ENCODE data around the gene DPYD. TPM values are rescaled to one million over a fixed set of nuclear protein-coding genes. Genes with fewer than 3 reads are reported as not detected.

The DPYD gene
- total RNA-seq, 2 donors from 2014 or later = 9.2 to 17.5 TPM

GRCh38 chr1:97254731-97255463 is 665.9 kb downstream of the DPYD start:
- H3K27ac ChIP-seq (ENCODE audit: low read depth, low read length) = no peak overlapping the region
- Mint-ChIP-seq H3K4me1 (no peaks in the 10 kb centered on the region), H3K4me3 (no peak overlapping the region), H3K27ac (no peak overlapping the region), H3K27me3 (ENCODE audit: insufficient read depth) (no peaks in the 10 kb centered on the region), H3K36me3 (ENCODE audit: low read depth) (no peaks in the 10 kb centered on the region), H3K9me3 (peaks cover under 1% of the 10 kb centered on the region)
- no peak overlapping the region for H3K4me3 ChIP-seq (ENCODE audit: low read length)
- no peaks in the 10 kb centered on the region for H3K9me3 ChIP-seq (ENCODE audit: control insufficient read depth, low read length)
- DNase-seq = no peak
- no peak overlapping the region for H3K9ac ChIP-seq (ENCODE audit: extremely low read depth, low read length, poor library complexity, severe bottlenecking)
- H3K4me1 ChIP-seq (ENCODE audit: control insufficient read depth, insufficient read depth, low read length) = no peaks in the 10 kb centered on the region
- H3K27me3 ChIP-seq (ENCODE audit: control insufficient read depth, insufficient read depth, low read length, poor library complexity, severe bottlenecking) = no peaks in the 10 kb centered on the region
- H3K36me3 ChIP-seq (ENCODE audit: control insufficient read depth, insufficient read depth, low read length) = no peaks in the 10 kb centered on the region
- TF ChIP-seq CTCF (conservative IDR thresholded peaks at IDR 0.05) = no peak
- 86% methylated on average over 4 of the region's 4 CpGs; no CpG with 5 or more reads in 1 of the 2 experiments for WGBS, 2 experiments (ENCODE audit: insufficient coverage in 1 of 2, insufficient read length in 1 of 2)

DNA sequence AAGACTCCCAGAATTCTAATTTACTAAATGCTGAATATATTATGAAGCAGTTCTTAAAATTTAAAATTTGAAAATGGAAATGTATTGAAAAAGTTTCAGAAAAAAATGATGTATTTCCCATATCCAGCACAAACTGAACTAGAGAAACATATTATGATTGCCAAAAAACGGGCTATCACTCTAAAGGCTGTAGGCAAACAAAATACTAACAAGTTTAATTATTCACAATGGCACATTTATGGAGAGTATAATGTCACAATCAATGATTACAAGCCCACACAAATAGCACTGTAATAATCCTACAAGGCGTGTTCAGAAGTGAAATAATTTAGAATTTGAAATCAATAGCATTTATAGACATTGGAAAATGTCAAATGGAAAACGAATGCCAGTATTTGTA is 667.9 kb downstream of the DPYD start:
- 80 to 92% methylated on average over 1 to 3 of the region's 3 CpGs for WGBS, 2 experiments (ENCODE audit: insufficient coverage in 1 of 2, insufficient read length in 1 of 2)

DNA sequence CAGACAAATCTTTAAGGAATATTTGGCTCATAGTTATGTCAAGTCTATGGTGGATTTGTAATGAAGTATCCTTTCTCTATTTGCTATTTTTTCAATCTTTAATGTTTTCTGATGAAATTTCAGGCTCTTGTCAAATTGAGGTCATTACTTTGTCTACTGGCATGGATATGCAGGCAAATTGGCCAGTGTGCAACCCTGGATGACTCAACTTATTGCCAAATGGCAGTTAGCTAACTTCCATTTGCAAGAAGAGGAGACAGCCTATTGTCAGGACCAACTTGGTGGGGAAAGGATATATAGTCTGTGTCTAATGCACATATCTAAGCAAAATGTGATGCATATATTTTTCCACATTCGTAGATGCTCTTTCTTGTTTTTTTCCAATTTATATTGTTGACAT is 668.8 kb downstream of the DPYD start:
- no peak for TF ChIP-seq CTCF (conservative IDR thresholded peaks at IDR 0.05)
- Histone ChIP-seq H3K9me3 (ENCODE audit: control insufficient read depth, low read length) (peaks cover 12% of the 10 kb centered on the region), H3K36me3 (ENCODE audit: control insufficient read depth, insufficient read depth, low read length) (no peaks in the 10 kb centered on the region), H3K4me3 (ENCODE audit: low read length) (no peak overlapping the region), H3K27ac (ENCODE audit: low read depth, low read length) (no peak overlapping the region), H3K9ac (ENCODE audit: extremely low read depth, low read length, poor library complexity, severe bottlenecking) (no peak overlapping the region), H3K27me3 (ENCODE audit: control insufficient read depth, insufficient read depth, low read length, poor library complexity, severe bottlenecking) (no peaks in the 10 kb centered on the region), H3K4me1 (ENCODE audit: control insufficient read depth, insufficient read depth, low read length) (no peaks in the 10 kb centered on the region)
- no peak for DNase-seq
- 43% methylated on average over 1 of the region's 1 CpG; no CpG with 5 or more reads in 1 of the 2 experiments for WGBS, 2 experiments (ENCODE audit: insufficient coverage in 1 of 2, insufficient read length in 1 of 2)
- Mint-ChIP-seq H3K36me3 (ENCODE audit: low read depth) (no peaks in the 10 kb centered on the region), H3K4me1 (no peaks in the 10 kb centered on the region), H3K9me3 (peaks cover 14% of the 10 kb centered on the region), H3K27me3 (ENCODE audit: insufficient read depth) (no peaks in the 10 kb centered on the region), H3K27ac (no peak overlapping the region), H3K4me3 (no peak overlapping the region)

More for the DNA sequence above, 667.9 kb downstream of the DPYD start:
- peaks cover 11% of the 10 kb centered on the region for H3K9me3 Mint-ChIP-seq
- H3K27me3 Mint-ChIP-seq (ENCODE audit: insufficient read depth) = no peaks in the 10 kb centered on the region
- no peaks in the 10 kb centered on the region for H3K27me3 ChIP-seq (ENCODE audit: control insufficient read depth, insufficient read depth, low read length, poor library complexity, severe bottlenecking)
- peaks cover 7% of the 10 kb centered on the region for H3K9me3 ChIP-seq (ENCODE audit: control insufficient read depth, low read length)
- no peak for TF ChIP-seq CTCF (conservative IDR thresholded peaks at IDR 0.05)
- no peak overlapping the region for H3K27ac ChIP-seq (ENCODE audit: low read depth, low read length)
- DNase-seq = no peak
- no peaks in the 10 kb centered on the region for H3K4me1 ChIP-seq (ENCODE audit: control insufficient read depth, insufficient read depth, low read length)
- no peaks in the 10 kb centered on the region for H3K36me3 ChIP-seq (ENCODE audit: control insufficient read depth, insufficient read depth, low read length)
- H3K4me3 Mint-ChIP-seq = no peak overlapping the region
- H3K9ac ChIP-seq (ENCODE audit: extremely low read depth, low read length, poor library complexity, severe bottlenecking) = no peak overlapping the region
- H3K4me3 ChIP-seq (ENCODE audit: low read length) = no peak overlapping the region
- H3K27ac Mint-ChIP-seq = no peak overlapping the region
- no peaks in the 10 kb centered on the region for H3K4me1 Mint-ChIP-seq
- no peaks in the 10 kb centered on the region for H3K36me3 Mint-ChIP-seq (ENCODE audit: low read depth)

All from endodermal cell (in vitro differentiated cells).